HG02642 (cell line): ENCODE results near the gene RNF11.

Experiments
- ATAC-seq: cut with Tn5 transposase; IDR thresholded peaks from one replicate; pipeline ENCODE4 v1.9.1; 2021; ENCODE audit warnings: mild to moderate bottlenecking; ENCODE audit not compliant: unreplicated experiment, poor library complexity

Gene RNF11

DNA sequence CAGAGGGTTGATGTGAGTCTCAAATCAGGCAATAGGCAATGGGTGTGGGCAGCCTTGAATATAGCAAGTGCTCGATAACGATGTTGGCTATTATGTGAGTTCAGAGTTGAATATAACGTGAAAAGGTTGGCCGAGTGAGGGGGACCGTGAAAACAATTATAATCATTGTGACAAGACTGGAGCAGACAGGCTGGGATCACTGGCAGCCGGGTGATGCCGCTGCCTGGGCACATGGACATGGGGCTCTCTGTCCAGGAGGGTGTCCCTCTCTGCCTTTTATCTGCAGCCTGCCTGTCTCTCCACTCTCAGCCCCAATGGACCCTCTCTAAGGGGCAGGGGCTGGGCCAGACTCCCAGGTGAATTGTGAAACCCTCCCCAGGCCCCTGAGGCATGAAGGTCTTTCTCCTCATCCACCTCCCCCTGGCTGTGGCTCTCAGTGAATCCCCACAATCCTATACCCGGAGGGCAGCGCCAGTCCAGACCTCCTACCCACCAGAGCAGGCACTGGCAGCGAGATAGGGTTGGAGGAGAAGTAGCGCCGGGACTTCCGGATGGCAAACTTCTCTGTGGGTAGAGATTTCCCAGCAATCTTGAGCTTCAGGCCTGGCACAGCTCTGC lies 57.9 kb downstream of the RNF11 start:
- ATAC-seq: no peak

DNA sequence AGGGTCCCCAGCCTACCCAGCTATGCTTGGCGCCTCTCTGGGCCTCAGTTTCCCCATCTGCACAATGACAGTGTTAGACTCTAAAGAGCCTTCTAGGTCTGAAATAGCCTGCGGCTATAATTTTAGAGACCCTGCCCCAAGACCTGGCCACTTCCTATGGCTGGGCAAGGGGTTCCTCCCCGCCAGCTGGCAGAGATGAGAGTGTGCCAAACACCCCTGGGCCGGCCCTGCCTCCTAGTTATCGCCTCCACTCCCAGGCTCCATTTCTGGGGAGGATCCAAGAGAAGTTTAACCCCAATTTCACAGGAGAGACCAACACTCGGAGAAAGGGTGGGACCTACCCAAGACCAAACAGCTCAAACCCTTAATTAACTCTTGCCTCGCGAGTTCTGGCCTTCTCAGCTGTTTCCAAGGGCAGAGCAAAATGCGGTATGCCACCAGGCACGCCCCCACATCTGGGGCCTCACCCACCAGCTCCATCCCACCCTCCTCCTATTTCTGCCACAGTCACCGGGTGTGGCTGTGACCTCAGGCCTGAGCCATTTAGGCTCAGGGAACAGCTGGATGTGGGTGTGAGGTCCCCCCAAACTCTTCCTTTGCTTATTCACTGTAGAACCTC lies 58.6 kb downstream of the RNF11 start:
- ATAC-seq: no peak

DNA sequence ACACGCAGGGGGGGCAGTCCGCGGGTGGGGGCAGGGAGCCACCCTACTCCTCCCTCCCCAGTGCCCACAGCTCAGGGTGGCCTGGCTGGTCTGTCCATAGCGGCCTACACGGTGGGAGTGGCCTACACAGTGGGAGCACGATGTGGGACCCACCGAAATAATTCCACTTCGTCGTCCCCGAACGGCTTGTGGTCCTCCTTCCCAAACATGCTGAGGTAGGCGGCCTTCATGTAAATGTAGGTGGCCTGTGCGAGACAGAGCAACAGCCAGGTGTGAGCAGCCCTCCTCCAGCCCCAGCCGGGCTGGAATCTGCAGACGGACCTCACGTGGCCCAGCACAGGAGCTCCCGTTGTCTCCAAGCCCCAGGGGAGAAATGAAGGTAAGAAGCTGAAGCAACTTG lies 59.9 kb downstream of the RNF11 start:
- ATAC-seq: no peak

DNA sequence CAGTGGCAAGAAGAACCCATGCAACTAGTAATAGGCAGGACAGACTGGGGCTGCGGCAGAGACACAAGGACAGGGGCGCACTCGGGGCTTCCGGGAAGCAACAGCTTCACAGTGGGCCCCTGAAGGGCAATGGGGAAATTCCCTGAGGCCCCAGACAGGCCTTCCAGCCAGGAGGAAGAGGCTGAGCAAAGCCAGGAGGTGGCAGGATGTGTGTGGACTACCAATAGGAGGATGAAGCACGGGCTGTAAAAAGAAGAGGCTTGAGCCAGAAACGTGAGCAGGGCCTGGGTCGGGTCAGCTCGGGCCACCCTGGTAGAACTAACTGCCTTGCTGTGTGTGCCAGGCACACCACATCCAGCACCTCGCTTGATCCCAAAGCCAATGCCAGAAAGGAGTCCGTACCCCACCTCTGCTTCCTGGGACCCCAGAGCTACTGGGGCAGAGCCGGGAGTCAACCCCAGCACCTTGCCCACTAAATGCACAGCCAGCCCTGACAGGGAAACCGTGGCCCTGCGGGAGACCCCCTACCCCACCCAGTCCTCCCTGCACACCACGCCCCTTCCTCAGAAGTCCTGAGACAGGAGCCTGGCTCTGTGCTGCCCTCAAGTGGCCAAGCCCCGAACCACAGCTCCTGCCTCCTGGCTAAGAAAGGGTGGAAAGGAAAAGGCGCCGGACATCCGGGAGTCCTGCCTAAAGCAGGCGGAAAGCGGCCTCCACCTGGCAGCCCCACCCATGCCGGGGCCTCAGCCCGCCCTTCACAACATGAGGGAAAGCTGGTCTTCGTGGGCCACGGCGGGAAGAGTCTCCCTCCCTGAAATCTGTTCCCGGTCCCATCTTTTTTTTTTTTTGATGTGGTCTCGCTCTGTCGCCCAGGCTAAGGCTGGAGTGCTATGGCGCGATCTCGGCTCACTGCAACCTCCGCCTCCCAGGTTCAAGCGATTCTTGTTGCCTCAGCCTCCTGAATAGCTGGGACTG lies 60.6 kb downstream of the RNF11 start:
- ATAC-seq: peak; percentile 58

DNA sequence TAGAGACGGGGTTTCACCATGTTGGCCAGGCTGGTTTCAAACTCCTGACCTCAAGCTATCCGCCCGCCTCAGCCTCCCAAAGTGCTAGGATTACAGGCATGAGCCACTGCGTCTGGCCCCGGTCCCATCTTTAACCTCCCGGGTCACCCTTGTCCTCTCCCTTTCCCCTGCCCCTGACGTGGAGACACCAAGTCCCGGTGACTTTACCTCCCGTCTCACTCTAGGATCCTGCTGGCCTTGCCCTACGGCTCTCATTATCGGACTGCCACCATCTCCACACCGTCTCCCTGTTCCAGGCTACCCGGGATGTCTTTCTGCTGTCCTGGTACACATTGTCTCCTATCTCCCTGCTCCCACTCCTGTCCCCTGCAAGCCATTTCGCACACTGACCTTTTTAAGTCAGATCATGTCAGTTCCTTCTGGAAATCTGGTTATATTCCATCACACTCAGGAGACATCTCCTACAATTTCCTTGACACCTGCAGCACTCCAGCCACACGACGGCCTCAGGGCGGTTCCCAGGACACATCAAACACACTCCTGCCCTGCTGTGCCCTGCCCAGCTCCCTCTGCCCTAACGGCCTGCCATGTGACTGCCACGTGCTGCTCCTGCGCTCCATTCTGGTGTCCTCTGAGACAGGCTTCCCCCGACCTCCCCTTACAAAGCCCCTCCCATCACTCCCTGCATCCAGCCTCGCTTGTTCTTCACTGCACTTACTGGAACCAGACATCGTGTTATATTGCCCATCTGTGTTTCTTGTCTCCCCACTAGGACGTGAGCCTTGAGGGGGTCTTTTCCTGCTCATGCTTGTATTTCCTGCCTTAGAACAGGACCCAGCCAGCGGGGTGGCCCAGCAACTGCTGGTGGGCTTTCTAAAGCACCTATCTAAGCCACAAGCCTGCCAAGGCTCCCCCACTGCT lies 61.6 kb downstream of the RNF11 start:
- no peak for ATAC-seq

DNA sequence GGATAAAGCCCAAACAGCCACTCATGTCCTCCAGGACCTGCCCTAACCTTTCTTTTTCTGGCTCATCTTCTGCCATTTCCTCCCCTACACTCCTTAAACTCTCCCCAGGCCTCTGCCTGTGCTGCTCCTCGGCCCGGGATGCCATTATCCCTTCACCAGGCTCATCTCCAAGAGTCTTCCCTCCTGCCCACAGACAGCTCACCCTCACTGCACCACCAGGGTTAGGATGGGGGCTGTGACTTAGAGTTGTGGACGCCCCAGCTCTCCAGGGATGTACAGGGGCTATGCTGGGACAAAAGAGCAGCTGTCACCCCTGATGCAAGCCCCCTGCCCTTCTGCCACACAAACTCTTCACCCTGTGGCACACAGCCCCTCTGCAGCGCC lies 62.2 kb downstream of the RNF11 start:
- no peak for ATAC-seq

DNA sequence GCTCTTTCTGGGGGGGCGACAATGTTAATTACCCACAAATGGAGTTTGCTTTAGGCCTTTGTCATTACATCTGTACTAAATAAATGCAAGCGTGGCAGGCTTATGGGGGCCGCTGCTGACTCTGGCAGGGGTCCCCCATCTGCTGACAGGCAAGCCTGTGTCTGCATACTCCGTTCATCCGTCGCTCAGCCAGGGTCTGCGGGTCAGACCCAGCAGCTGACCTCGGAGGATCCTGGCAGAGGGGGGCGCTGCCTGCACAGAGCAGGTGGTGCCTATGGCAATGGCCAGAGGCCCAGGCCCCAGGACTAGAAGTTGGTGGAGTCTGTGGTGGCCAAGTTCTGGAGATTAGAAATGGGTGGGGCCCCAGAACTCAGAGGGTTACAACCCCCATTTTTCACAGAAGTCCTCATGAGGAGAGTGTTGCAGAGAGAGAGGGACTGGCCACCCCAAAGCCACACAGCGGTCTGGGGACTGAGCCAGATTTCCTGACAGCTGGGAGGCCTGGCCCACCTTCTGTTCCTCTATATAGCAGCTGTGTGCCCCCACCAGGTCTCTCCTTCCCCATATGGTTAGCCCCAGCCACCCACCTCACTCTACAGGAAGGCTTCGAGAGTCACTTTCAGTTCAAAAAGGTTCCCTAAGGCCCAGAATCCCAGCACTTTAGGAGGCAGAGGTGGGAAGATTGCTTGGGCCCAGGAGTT lies 63.3 kb downstream of the RNF11 start:
- no peak for ATAC-seq

DNA sequence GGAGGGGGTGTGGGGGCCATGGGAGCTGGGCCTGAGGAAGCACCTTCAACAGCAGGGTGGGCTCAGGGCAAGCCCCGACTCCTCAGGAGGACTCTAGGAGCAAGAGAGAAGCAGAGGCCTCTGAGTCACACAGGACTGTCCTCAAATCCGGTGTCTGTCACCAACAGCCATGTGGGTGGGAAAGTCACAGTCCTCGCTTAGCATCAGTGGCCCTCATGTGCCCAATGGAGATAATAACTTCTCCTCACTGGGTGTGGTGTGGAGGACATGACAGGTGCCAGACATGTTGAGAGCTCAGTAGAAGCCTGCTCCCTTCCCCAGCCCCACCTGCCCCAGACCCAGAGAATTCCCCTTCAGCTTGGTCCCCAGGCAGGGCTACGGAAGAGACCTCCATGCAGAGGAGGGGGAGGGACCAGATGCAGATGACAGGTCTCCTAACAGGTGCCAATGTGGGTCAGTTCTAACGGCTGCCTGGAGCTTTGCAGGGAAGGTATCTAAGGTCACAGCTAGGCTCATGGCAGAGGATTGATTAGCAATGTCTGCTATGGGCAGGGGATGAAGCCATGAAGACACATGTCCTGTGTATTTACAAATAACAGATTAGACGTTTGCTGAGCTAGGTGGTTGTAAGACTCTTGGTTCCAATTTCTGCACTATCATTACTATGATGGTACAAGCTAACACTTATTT lies 64.1 kb downstream of the RNF11 start:
- ATAC-seq: no peak

DNA sequence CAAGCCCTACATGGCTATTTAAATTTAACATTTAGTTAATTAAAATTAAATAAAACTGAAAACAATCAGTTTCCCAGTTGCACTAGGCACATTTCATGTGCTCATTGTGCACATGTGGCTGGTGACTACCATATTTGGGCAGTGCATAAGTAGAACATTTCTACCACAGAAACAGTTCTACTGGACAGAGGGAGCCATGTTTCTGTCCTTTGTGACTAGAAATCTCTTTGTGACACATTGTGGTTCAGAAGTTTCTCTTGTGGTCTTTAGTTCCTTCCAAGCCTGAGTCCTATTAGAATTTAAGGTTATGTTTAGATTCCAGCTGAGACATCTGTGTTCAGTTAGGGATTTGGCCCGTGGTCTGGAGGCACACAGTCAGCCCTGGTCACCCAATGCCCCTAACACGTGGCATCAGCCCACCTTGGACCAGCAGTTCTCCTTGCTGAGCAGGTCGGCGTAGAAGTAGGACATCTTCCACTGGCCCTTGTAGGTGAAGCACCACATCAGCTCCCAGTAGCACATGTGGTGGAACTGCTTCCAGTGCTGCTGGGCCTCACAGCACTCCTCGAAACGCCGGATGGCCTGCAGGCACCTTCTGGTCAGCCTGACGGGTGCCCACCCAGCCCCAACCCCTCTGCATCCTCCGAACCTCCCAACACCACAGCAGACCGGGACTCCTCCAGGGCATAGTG lies 65.2 kb downstream of the RNF11 start:
- no peak for ATAC-seq

DNA sequence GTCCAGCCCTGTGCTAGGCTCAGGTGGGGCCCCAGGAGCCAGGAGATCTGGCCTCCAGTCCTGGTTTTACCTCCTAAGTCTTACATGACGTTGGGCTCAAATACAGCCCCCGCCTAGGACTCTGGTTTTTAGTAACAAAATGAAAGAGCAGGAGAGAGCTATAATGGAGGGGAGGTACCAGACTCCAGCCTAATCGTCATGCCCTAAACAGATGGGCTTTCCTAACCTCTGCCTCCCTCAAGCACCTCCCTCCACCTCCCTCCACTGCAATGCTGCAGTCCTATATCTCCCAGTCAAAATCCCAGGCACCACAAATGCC lies 65.7 kb downstream of the RNF11 start:
- no peak for ATAC-seq

DNA sequence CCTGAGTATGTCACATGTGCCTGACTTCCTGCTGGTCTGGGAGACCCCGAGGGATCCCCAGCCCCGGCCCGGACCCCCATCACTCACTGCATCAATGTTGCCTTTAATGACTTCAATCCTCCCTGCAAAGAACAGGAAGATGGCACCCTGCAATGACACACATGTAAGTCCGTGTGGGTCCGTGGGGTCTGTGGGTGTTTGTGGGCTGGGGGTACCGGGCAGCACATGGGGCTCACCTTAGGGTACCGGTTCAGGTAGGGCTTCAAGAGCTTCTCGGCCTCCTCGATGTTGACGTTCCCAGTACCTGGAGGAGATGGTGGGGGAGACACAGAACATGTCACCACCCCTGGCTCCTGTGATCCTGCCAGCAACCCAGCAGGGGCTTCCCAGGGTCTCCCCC lies 66.2 kb downstream of the RNF11 start:
- ATAC-seq: no peak

DNA sequence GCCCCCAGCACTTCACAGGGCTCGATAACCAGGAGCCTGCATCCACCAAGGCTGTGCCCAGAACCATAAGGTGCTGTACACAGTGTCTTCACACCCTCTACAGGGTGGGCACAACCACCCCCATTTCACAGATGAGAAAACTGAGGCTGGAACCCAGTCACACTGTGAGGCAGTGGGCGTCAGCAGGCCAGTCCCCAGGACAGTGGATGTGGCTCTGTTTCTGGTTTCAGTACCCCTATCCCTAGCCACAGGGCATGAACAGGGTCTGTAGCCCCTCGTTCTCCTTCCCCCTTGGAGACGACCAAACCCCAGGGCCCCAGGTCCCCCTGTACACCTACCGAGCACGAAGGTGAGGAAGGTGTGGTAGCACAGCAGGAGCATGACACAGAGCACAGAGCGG lies 66.7 kb downstream of the RNF11 start:
- no peak for ATAC-seq

DNA sequence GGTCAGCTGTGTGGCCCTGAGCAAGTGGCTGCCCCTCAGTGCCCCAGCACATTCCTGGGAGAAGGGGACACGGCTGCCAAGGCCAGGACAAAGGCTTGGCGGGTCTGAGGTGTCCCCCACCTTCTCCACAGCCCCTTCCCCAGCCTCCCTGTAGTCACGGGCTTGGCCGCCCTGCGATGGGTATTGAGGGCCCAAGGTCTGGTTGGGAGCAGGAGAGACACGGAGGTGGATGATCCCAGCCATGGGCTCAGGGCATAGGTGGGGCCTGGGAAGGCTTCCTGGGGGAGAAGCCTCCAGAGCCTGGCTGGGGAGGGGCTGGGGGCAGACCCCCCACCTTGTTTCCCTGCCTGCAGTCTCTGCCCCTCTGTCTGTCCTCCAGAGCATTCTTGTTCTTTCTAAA lies 67.2 kb downstream of the RNF11 start:
- ATAC-seq: no peak

DNA sequence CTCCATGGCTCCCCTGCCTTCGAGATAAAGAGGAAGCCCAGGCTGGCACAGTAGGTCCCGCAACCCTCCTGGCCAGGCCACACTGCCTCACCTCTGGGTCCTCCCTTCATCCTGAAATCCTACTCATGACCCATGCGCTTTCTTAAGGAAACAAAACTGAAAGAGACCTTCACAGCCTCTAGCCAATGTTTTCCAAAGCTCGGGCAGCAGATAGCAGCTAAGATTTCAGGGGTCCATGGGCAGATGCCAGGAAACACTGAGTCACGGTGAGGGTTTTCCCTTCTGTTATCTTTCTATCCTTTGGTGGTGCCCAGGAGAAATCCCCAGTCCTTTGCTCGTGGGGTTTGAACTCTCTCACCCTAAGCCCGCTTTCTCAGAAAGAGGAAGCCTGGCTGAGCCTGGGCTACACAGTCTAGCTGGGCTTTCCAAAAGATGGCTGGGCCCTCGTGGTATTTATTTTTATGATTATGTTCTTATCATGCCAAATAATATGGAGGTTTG lies 67.7 kb downstream of the RNF11 start:
- ATAC-seq: peak; percentile 50

DNA sequence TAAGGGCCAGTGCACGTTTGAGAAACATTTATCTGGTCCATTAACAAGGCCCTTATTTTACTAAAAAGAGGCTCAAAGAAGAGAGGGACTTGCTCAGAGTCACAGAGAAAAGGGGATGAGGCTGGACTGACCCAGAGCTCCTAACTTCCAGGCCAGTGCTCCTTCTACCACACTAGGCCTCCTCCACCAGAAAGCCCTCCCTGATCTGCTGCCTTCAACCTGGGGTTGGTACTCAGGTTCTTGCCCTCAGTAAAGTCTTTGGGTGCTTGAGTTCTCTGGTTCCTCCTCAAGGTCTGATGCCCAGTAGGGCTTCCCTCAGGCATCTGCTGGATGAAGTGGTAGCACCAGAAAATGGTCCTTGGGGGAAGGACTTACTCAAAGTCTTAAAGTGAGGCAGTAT lies 68.3 kb downstream of the RNF11 start:
- no peak for ATAC-seq

DNA sequence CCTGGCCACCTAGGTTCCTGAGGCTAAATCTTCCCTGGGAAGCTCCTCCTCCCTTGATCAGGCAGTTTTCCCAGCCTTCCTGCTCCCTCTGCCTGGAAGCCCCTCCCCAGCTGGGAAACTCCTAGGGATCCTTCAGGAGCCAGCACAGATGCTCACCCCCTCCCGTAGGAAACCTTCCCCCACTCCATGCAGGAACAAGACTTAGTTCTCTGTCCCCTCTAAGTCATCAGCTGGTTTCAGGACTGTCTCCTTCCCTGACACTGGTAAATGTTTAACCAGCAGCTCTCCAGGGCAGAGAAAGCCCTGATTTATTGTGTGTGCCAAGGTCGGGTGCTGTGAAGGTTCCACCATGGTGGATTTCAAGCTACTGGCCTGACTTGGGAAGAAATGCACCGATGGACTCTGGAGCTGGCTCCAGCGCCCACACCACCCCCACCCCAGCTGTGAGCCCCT lies 69.3 kb downstream of the RNF11 start:
- no peak for ATAC-seq

DNA sequence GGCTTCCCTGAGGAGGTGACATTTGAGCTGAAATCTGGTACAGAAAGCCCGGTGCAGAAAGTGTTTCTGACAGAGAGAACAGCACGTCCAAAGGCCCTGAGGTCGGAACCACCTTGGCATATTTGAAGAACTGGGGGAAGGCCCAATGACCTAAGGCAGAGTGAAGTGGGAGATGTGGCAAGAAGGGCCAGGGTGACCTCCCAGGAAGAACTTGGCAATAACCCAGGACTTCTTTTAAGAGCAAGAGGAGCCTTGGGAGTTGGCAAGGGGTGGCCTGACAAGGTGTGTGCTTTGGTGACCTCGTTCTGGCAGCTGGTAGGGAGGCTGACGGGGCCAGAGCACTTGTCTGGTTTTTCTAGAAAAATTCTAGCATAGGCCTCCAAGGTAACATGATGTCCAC lies 70.9 kb downstream of the RNF11 start:
- ATAC-seq: no peak

DNA sequence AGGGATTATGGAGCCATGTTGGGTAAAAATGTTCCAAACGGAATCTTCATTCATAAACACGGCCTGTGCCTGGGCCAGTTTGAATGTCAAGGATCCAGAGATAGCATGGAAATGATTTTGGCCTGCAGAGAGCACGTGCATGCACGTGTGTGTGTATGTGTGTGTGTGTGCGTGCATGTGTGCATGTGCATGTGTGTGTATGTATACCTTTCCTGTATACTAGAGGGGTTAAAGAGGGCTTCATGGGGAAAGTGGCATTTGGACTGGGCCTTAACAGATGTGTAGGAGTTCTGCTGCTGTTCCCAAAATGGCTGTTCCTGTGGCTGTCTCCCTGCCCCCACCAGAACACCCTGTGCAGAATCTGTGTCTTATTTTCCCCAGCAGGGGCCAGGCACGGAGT lies 72.6 kb downstream of the RNF11 start:
- no peak for ATAC-seq

DNA sequence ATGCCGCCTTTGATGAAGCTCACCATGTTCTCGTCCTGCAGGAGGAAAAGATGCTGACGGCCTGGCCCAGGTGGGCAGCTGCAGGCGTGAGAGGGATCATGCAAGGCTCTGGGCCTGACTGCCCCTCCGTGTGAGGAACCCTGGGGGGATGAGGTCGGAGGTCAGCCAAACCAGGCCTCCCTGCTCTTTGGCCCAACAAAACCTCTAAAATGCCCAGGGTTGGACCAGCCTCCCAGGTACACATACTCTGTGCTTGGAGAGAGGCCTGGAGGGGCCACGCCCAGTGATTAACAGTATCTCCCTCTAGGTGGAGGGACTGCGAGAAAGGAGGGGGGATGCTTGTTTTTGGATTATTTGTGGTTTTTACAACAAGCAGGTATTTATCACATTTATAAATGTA lies 73.2 kb downstream of the RNF11 start:
- no peak for ATAC-seq
